Keratinocyte (primary cell): ENCODE results near the gene TRIM26.

Source experiments
- CTCF ChIP-seq, 3 experiments: IDR thresholded peaks in 1 of 3; conservative IDR thresholded peaks in 1 of 3; optimal IDR thresholded peaks in 1 of 3; 2 replicates in 2 of 3; 3 replicates in 1 of 3; pipeline versions ENCODE3 to v1.5.1; 2011; ENCODE audit warnings: low read length in 3 of 3, mild to moderate bottlenecking in 3 of 3, moderate library complexity in 2 of 3, control low read depth in 1 of 3, inconsistent platforms in 1 of 3; ENCODE audit not compliant: insufficient read depth in 2 of 3; ENCODE audit errors: extremely low read depth in 1 of 3
- EZH2 ChIP-seq: IDR thresholded peaks from one replicate; pipeline ENCODE4 v1.6.1; 2012; ENCODE audit warnings: inconsistent platforms, mild to moderate bottlenecking, low read length, moderate library complexity

- TF ChIP-seq EZH2 (no peak), CTCF (optimal IDR thresholded peaks at IDR 0.05 in 1 of 3, IDR thresholded peaks at IDR 0.05 in 1 of 3, conservative IDR thresholded peaks at IDR 0.05 in 1 of 3; ENCODE audit: extremely low read depth in 1 of 3, insufficient read depth in 2 of 3, low read length in 3 of 3) (no peak)
Measured at GRCh38 chr6:30162265-30163089, 50.7 kb downstream of the TRIM26 start.
